ENCODE measurements around the gene ARMH4.
"Not testable (repeated sequence)": the region's sequence is repeated elsewhere in the genome, so short reads cannot be mapped to it uniquely, and the experiment has no call there.

The ARMH4 gene

DNA sequence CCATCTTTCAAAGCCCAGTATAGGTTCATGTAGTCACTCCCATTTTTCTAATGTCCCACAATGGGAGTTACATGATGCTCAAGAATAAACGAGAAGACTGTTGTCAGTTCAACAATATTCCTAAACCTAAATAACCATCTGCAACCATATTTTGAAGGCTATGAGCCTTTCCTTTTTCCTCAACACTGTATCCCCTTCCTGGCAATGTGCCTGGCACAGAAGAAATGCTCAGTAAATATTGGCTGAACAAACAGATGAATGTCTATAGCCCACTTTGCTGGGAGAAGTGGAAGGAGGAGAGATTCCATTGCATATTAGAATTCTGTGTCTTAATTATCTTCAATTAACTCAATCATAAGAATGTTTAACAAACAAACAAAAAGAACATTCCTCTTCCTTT, 6.1 kb downstream of the ARMH4 start:
- no peak for DNase-seq (ENCODE audit: extremely low read depth in 1 of 2, low read depth in 1 of 2)

DNA sequence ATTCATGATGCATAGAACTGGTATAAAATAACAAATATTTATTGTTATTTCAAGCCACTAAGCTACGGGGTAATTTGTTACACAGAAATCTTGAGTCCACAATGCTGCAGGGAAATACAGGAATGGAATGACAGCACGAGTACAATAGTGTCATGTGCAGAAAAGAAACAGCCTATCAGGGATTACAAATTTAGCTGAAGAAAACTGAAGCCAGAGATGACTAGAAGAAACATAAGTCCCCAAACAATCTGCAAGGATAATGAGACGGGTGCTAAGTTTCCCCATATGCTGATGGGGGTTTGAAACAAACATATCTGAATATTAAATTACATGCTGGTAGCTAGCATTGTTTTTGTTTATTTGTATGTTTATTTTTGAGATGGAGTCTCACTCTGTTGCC, 8.9 kb downstream of the ARMH4 start:
- no peak for DNase-seq (ENCODE audit: extremely low read depth in 1 of 2, low read depth in 1 of 2)

DNA sequence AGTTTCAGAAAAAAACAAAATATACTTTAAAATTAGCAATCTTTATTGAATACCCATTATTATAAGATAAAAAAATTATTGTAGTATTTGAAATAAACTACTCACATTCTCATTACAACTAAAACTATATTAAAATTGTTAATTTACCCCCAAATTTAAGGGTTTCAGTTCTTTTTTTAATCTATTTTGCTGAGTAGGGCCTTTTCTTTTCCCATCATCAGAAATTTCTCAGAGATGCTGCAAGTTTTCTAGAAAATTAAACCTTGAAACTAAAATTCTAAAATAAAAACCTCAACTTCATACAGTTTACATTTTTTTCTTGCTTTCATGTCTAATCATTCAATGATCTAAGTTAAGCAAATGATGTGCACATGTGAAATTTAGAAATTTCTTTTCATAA, 10.1 kb downstream of the ARMH4 start:
- no peak for DNase-seq (ENCODE audit: extremely low read depth in 1 of 2, low read depth in 1 of 2)

DNA sequence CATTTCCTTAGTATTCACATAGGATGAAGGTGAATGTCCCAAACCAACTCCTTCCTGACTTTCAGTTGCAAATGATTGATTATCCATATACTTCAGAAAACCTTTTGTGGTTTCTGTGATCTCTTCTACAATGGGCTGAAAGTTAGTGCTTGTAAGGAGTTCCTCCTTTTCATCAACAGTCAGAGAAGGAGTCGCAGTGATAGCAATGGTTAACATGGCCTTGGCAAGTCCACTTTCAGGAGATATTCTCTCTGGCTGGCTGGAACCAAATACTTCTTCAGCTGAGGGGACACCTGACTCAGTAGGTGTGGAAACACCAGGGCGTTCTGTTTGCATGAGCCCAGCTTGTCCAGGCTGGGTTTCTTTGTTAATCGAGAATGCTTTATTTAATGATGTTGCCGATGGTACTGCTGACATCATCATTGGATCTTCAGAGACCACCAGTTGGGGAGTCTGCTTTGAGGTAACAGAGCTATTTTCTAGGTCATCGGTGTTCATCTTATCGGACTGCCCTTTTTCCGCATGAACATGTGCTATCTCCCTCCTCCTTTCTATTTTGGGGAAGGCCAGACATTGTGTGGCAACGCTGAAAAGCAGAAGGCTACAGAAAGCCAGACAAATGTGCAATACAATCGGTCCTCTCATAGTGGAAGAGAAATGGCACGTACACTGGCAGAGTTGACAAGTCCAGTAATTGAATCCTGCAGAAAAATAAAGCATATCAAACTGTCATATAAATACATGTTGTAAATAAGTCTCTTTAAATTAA, 13.1 kb downstream of the ARMH4 start:
- DNase-seq (ENCODE audit: extremely low read depth in 1 of 2, low read depth in 1 of 2), result no peak

DNA sequence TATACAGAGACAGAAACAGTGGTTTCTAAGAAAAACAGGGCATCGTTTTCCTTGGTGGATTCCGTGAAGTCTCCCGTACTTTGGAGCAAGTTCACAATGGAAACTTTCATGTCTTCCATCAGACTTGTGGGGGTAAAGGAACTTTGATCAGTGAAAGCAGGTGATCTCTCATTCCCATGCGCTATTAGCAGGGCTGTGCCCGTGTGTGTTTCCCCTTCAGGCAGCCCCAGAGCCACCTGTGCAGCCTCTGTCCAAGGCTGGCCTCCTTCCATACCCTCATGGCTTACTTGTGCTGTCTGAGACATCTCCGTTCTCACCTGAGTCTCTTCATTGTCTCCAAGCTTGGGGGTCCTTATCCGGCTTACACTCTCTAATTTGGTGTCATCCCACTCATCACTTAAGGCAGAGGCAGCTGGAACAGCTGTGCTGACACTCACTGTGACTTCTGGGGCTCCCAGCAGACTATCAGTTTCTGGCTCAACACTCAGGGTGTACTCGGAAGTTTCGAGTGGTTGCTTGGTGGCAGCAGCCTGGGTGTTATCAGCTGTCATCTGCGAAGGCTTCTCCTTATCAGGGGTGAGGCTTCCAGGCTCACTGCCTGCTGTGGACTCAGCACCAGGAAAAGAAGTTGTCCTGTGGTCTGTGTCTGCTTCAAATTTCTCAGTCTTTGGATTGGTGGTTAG, 13.8 kb downstream of the ARMH4 start:
- DNase-seq (ENCODE audit: extremely low read depth in 1 of 2, low read depth in 1 of 2), result no peak

DNA sequence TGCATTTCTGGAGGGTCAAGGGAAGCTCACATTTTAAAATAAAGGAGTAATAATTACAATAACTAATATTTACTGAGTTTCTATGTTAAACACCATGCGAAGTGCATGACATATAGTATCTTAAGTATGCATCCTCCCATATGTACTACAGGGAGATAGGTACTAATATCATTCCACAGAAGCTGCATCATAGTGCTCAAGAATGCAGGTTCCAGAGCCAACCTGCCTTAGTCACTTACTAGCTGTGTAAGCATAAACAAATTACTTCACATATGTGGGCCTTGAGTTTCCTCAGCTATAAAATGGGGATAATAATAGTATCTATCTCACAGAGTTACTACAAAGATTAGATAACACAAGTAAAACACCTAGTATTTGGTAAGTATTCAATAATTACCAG, 18.3 kb downstream of the ARMH4 start:
- no peak for DNase-seq (ENCODE audit: extremely low read depth in 1 of 2, low read depth in 1 of 2)

DNA sequence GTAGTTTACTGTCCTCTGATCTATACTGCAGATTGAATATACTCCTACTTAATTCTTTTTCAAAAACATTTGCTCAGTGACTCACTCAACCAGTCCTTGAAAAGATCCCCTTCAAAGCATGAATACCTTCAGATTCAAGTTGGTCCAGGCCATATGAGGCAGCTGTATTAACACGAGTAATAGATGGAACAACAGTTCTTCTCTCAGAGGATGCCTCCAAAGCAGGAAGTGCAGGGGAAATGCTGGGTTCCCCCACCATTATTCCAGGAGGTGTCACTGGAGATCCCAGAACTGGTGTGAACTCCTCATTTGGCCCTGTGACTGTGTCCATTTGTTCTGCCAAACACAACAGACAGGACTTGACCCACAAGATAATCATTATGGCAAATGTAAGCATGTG, 20.6 kb downstream of the ARMH4 start:
- DNase-seq (ENCODE audit: extremely low read depth in 1 of 2, low read depth in 1 of 2), result no peak

DNA sequence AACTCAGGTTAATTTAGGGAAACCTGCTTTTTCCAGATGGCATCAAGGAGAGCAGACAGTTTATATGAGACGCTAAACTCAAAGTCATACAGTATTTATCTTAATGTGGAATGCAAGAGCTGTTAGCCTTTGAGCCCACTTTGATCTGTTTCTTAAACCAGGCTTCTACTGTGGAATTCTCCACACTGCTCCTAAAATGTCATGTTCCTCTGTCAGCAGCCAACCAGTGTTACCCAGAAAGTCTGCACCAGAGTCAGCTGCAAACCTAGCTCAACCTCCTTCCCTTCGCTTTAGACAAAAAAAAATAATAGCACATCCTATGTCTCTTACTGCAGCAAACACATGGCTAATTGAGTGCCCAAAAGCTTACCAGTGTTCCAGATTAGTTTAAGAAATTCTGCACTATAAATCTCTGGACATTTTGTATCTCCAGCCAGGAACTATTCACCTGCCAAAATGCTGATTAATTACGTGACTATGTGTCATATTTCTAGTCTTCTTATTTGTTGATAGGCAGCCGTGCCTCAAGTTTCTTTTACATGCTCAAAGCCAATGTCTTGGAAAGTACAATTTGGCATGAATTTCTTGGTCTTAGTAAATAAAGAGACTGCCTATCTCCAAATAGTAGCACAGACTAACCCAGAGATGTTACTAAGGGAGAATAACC, 21.8 kb downstream of the ARMH4 start:
- no peak for DNase-seq (ENCODE audit: extremely low read depth in 1 of 2, low read depth in 1 of 2)

DNA sequence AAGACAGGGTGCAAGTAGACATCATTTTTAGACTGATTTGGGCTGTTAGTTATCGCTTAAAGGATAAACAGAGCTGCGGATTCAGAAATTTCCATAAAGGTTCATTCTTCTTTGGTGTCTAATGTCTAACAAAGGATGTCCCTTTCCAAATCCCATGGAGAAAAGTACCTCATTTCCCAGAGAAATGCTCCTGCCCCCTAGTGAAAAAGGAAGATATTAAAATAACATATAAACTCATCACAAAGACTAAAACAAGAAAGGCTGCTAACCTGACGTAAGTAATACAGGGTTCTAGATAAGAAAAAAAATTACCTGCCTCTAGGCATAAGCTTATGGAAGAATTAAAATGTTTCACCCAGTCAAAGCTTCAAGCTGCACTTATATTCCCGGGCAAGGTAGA, 22.8 kb downstream of the ARMH4 start:
- no peak for DNase-seq (ENCODE audit: extremely low read depth in 1 of 2, low read depth in 1 of 2)

DNA sequence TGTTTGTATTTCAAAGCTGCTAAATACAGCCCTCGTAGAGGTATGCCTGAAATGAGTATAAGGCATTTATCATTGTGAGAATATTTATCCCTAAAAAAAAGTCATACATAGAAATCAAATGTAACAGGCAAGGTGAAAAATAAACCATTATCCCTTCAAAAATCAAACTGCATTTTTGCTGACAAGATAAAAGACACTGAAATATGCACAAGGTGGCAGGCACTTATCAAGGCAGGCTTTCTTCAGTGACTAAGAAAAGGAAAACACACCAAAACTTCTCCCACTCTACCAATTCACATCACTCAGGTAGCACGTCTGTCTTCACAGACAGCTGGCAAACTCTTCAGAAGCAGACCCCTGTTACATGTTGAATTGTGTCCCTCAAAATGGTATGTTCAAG, 23.6 kb downstream of the ARMH4 start:
- no peak for DNase-seq (ENCODE audit: extremely low read depth in 1 of 2, low read depth in 1 of 2)

DNA sequence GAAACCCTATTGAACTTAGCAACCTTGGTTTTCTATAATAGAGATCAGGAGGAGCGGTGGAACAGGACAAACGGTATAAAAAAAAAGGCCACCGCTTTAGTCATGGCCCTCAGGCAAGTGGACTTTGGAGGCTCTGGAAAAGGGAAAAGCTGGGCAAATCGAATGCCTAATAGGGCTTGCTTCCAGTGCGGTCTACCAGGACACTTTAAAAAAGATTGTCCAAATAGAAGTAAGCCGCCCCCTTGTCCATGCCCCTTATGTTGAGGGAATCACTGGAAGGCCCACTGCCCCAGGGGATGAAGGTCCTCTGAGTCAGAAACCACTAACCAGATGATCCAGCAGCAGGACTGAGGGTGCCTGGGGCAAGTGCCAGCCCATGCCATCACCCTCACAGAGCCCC, 29.5 kb downstream of the ARMH4 start:
- DNase-seq (ENCODE audit: extremely low read depth in 1 of 2, low read depth in 1 of 2), result not testable (repeated sequence)

DNA sequence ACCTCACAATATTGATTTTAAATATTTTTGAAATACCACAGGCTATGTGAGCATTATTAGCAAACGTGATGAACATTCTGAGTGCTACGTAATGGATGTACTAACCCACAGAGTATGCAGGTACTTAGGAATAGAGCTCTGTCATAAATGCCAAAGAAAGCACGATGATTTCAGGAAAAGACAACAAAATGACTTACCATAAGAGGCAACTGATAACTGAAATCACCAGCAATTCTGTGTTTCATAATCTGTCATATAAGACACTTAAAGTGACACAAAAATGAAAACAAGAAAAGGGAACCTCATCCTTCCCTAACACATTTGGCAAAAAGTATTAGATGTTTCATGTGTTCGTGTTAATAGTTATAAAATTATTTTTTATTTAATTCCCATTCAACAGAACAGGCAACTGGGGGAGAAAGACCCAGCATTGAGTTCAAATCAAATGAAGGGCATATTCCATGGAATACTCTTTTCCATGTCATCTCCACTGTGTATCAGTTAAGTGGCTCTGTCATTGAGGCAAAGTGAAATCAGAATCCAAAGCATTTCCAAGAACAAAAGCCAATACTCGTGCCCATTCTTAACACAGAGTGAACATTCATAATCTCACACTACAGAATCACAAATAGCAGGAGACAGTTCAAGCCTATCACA, 30.4 kb downstream of the ARMH4 start:
- DNase-seq (ENCODE audit: extremely low read depth in 1 of 2, low read depth in 1 of 2), result no peak

DNA sequence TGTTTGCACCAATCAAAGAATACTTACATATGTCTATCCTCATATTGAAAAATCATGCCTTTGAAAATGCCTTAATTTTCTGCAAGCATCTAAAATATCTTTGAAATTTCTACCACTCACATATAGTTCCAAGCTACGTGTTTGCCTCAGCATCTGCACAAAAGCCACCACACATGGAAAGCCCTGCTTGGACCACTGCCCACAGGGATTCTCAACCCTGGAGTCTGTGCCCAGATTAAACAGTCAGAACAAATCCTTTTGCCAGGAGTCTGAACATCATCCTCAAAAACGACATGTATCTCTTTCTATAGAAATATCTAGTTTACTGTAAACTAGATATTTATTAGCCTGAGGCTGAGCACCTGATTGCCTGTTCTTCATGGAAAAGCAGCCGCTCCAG, 32.6 kb downstream of the ARMH4 start:
- DNase-seq (ENCODE audit: extremely low read depth in 1 of 2, low read depth in 1 of 2), result no peak

DNA sequence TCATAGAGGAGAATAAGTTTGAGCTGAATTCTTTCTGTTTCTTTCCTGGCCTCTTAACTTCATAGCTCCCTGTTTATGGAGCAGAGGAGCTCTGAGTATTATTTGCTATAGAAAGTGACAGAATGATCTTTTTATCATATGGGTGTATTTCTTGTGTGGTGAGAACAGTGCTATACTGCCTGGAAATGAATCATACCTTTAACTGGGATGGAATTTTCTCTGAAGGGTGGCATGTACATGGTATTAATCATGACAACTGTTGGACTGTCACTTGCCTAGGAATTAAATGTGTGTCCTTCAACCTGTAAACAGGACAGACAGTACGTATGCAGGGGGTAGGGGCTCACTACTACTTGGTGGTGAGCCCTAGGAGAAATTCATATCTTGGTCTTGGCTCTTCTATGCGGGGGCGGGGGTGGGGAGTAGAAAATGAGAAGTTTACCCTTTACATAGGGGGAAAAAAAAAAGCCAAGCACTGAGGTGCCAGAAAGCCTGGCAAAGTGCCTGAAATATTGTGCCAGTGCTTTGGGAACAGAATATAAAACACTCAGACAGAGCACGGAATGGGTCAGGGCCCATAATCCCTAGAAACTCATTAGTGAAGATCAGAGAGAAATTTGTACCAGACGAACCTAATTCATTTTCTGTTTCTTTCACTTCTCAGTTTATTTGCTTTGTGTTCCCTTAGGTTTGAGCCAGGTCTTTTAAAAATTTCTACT, 33.8 kb downstream of the ARMH4 start:
- DNase-seq (ENCODE audit: extremely low read depth in 1 of 2, low read depth in 1 of 2), result no peak

DNA sequence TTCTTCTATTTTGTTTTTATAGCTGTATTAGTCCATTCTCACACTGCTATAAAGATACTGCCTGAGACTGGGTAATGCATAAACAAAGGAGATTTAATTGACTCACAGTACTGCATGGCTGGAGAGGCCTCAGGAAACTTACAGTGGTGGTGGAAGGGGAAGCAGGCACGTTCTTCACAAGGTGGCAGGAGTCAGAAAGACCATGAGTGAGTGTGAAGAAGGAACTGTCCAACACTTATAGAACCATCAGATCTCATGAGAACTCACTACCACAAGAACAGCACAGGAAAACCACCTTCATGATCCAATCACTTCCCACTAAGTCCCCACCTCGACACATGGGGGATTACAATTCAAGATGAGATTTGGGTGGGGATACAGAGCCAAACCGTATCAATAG, 42.3 kb downstream of the ARMH4 start:
- no peak for DNase-seq (ENCODE audit: extremely low read depth in 1 of 2, low read depth in 1 of 2)

DNA sequence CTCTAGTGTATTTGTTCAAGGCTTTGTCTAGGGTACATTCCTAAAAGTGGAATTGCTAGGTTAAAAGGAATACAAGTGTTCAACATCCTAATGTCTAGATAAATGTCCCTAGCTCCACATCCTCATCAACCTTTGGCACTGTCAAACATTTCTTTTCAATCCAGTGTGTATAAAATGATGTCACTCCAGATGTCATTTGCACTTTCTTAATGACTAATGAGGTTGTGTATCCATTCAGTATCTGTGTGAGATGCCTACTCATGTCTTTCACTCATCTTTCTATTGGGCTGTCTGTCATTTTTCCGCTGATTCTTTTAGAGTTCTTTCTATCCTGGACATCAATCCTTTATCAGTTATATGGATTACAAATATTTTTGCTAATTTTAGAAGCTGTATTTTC, 43.3 kb downstream of the ARMH4 start:
- no peak for DNase-seq (ENCODE audit: extremely low read depth in 1 of 2, low read depth in 1 of 2)

DNA sequence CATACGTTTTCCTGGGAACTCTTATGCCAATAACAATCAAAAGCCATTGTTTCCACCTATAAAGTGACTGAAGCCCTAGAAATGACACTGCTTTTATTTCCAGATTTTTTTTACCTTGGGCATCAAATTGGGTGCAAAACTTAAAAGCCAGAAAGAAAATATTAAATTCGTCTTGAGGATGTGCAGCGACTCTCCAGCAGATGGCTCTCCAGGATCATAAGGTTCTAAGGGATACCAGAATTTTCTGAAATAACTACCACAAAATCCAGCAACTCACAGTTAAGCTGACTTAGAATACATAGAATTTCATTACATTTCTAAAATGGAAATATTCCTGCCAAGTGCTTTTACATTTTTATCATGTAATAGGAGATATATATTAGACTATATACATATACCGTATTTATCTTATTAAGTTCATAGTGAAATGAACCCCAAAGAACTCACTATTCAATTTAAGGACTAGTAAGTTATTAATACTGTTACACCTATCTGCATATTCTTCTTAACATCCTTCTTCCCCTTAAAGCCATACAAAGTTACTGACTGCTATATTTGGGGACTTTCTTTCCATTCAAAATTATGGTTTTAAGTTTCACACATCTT, 44.0 kb downstream of the ARMH4 start:
- DNase-seq (ENCODE audit: extremely low read depth in 1 of 2, low read depth in 1 of 2), result no peak

DNA sequence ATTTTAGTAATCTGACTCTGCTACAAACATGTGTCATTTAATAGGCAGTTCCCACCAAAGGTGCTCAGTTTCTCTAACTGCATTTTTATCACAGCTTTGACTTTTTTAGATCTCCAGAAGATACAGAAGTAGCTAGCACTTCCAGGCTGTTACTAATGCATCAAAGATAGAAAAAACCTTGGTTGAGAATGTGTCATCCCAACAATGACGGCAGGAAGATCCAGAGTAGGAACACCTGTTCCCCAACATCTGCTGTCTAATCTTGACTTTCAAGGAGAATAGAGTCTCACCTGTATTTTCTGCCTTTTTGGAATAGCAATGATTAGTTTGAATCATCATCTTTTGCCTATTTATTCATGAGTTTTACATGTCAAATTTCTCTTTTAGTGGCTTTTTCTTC, 45.0 kb downstream of the ARMH4 start:
- no peak for DNase-seq (ENCODE audit: extremely low read depth in 1 of 2, low read depth in 1 of 2)

DNA sequence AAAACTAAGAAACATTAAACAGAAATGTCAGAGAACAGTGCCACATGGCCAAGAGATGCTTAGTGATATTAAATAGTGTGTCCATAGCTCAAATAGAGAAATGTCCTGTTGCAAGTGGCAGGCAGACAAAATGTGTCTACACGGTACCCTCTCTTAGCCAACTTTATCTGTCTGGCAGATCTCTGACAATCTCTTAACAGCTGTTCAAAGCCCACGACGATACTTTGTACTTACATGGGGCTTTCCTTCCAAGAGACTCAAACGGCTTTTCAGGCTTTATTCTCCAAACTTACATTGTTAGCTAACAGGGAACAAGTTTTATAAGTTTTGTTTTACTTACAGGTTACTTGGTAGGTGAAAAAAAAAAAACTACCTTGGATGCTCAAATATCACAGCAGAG, 45.6 kb downstream of the ARMH4 start:
- no peak for DNase-seq (ENCODE audit: extremely low read depth in 1 of 2, low read depth in 1 of 2)

DNA sequence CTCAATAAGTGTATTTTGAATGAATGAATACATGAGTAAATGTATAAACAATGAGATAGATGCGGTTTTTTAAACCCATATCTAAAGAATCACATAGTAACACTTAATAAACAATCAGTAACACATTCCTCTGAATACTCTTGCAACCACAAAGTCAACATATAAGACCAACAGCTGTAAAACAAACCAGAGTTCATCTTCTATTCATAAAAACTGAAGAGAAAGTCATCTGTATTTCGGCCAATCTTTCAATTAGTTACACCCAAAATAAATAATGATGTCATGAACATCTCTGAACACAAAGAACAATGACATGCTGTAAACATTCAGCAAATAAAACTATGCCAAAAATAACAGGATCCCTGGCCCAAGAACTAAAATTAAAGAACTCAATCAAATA, 47.2 kb downstream of the ARMH4 start:
- no peak for DNase-seq (ENCODE audit: extremely low read depth in 1 of 2, low read depth in 1 of 2)

Measured in activated CD8-positive, alpha-beta memory T cell treated with anti-CD3 and anti-CD28 coated beads for 1 hour (primary cell).